ENCODE measurements around the gene NLRX1.

GRCh38 chr11:119144825-119145486 lies 23.6 kb upstream of the NLRX1 start:
- no peak for TF ChIP-seq EZH2 (IDR thresholded peaks at IDR 0.05; ENCODE audit: insufficient read depth, poor library complexity, severe bottlenecking)
- no peak for TF ChIP-seq EZH2phosphoT487 (IDR thresholded peaks at IDR 0.05; ENCODE audit: insufficient read depth, low read depth)
